Thoracic aorta (tissue), 2 donors: Measurements from ENCODE around the gene CDKL5. TPM values are rescaled to one million over a fixed set of nuclear protein-coding genes. Genes with fewer than 3 reads are reported as not detected.

Experiments used
- ATAC-seq: fragments of 150-250 bp; one replicate; pipeline ENCODE4 v1.8.0; 2017; ENCODE audit warnings: low read depth; ENCODE audit not compliant: insufficient number of reproducible peaks, low FRiP score
- DNase-seq: peaks from one replicate; pipeline ENCODE4 v3.0.0-alpha.2; 2020; ENCODE audit warnings: low spot score
- H3K27ac ChIP-seq, 2 donors: fragments of 200-600 bp; sonication (generic); 1 replicate in 1 of 2; 2 replicates in 1 of 2; pipeline ENCODE4 v1.5.1; 2016; ENCODE audit warnings: mild to moderate bottlenecking in 2 of 2, moderate library complexity in 2 of 2
- H3K27me3 ChIP-seq: fragments of 200-600 bp; sonication (generic); replicated peaks from 2 replicates; pipeline ENCODE4 v1.6.0; 2016; ENCODE audit warnings: mild to moderate bottlenecking; ENCODE audit not compliant: insufficient read depth
- H3K36me3 ChIP-seq: fragments of 200-600 bp; sonication (generic); one replicate; pipeline ENCODE4 v1.5.1; 2016
- H3K4me1 ChIP-seq, 2 donors: fragments of 200-600 bp; sonication (generic); 1 replicate in 1 of 2; 2 replicates in 1 of 2; pipeline versions ENCODE4 v1.5.1 to v1.6.0; 2016; ENCODE audit warnings: low read depth in 2 of 2, mild to moderate bottlenecking in 1 of 2; ENCODE audit not compliant: control insufficient read depth in 1 of 2
- H3K4me3 ChIP-seq: fragments of 200-600 bp; sonication (generic); 2 replicates; pipeline ENCODE4 v1.5.1; 2016; ENCODE audit warnings: mild to moderate bottlenecking
- H3K9me3 ChIP-seq: fragments of 200-600 bp; sonication (generic); 2 replicates; pipeline ENCODE4 v1.5.1; 2016
- CTCF ChIP-seq: fragments of 200-600 bp; sonication (generic); IDR thresholded peaks from one replicate; pipeline ENCODE4 v1.5.1; 2019; ENCODE audit warnings: antibody characterized with exemption
- total RNA-seq, 2 donors: library from RNA; depleted of rRNA; stranded (reverse); fragments of >200 nt; gene quantifications; one replicate each; pipeline versions ENCODE4 v1.1.0 to v1.2.3, GENCODE V29; 2016

The CDKL5 gene
- total RNA-seq, 2 donors from 2014 or later, result 13.5 to 17.2 TPM

- TF ChIP-seq CTCF, result no peak
- DNase-seq, result no peak
- peak overlapping the region; percentile 35 for H3K4me3 ChIP-seq
- no peak overlapping the region for H3K27ac ChIP-seq
- H3K27me3 ChIP-seq, result no peaks in the 10 kb centered on the region
- no peaks in the 10 kb centered on the region for H3K9me3 ChIP-seq
- no peak for ATAC-seq
- no peaks in the 10 kb centered on the region for H3K36me3 ChIP-seq
- H3K4me1 ChIP-seq, result no peaks in the 10 kb centered on the region
These were observed 242.8 kb downstream of the CDKL5 start for GRCh38 chrX:18668071-18668835.

GRCh38 chrX:18672008-18672407, 246.6 kb downstream of the CDKL5 start, which contains the start of gene RS1:
Gene RS1, minus strand, starts transcription at chrX:18672108. Its CDS starts 40 bp downstream, at chrX:18672068.
- no peak for TF ChIP-seq CTCF
- no peaks in the 10 kb centered on the region for H3K27me3 ChIP-seq
- no peak within 1 kb of the TSS for H3K27ac ChIP-seq
- H3K9me3 ChIP-seq, result no peaks in the 10 kb centered on the region
- no peaks in the 10 kb centered on the region for H3K36me3 ChIP-seq
- no peaks in the 10 kb centered on the region for H3K4me1 ChIP-seq
- DNase-seq (no peak), ATAC-seq (no peak)
- no peak within 1 kb of the TSS for H3K4me3 ChIP-seq

GRCh38 chrX:18674417-18674787, 249.0 kb downstream of the CDKL5 start:
- ATAC-seq, result no peak
- H3K9me3 ChIP-seq, result no peaks in the 10 kb centered on the region
- H3K4me3 ChIP-seq, result peak overlapping the region; percentile 83
- no peak for DNase-seq
- H3K36me3 ChIP-seq, result no peaks in the 10 kb centered on the region
- TF ChIP-seq CTCF, result no peak
- H3K27ac ChIP-seq, result peak overlapping the region; percentile 50 to 60
- H3K4me1 ChIP-seq, result no peaks in the 10 kb centered on the region
- H3K27me3 ChIP-seq, result no peaks in the 10 kb centered on the region

- Histone ChIP-seq H3K36me3 (no peaks in the 10 kb centered on the region), H3K27ac (peak overlapping the region; percentile 80 to 81), H3K27me3 (no peaks in the 10 kb centered on the region), H3K9me3 (no peaks in the 10 kb centered on the region), H3K4me3 (peak overlapping the region; percentile 83), H3K4me1 (no peaks in the 10 kb centered on the region)
- DNase-seq (no peak), ATAC-seq (peak; percentile 79)
- TF ChIP-seq CTCF, result no peak
These were observed 249.7 kb downstream of the CDKL5 start for GRCh38 chrX:18674788-18675735.

GRCh38 chrX:18676050-18676449, 250.6 kb downstream of the CDKL5 start:
- Histone ChIP-seq H3K27me3 (no peaks in the 10 kb centered on the region), H3K27ac (no peak overlapping the region), H3K9me3 (no peaks in the 10 kb centered on the region), H3K4me3 (no peak overlapping the region), H3K36me3 (no peaks in the 10 kb centered on the region), H3K4me1 (no peaks in the 10 kb centered on the region)
- TF ChIP-seq CTCF, result no peak
- ATAC-seq (no peak), DNase-seq (no peak)
